ENCODE data around the gene POLA1.

POLA1 gene

DNA sequence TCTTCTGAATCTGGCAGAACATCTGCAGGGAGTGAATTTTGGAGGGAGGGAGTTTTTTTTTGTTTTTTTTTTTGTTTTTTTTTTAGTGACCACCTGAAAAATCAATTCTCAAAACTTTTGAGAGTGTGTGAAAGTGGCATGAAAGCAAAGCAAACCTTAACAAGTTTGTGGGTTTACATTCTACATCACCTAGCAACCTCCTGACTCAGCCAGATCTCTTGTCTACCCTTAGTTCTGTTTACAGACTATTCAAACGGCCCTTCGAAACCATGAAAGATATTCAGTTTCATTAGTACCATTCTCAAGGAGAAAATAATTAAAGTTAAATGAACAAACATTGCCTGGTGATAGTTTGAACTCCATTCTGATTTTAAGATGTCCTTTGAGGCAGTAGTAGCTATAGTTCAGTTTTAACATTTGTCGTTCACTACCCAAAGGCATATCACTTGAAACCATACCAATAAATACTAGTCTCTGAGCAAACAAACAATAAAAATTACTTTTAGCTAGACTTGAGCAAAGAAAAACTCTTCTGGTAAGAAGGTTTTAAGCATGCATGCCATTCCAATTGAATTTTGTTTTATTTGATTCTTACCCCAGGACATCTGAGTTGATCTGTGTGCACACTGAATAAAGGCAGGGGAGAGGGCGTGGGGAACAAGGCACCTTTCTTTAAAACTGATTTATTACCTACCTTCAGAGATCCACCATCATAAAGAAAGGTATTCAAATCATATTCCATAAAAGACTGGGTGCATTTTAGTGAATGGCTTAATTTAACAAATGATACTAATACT, 184.3 kb downstream of the POLA1 start:
- no peak for DNase-seq (ENCODE audit: low spot score)

DNA sequence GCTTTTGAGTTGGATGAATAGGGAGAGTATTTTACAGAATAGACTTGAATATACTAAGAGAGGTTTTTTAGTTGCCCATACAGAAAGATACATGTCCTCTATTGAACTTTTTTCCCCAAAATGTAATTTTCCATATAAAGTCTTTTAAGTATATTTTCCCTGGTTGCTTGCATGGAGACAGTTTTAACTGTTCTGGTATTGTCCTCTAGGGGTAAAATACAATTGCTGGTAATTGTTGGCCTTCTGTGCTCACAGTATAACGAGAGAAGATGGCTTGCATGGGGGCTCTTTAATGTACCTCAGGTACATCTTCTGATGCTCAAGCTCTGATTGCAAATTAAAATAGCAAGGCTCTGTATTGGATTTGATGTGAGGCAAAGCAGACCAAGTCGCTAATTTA, 186.0 kb downstream of the POLA1 start:
- no peak for DNase-seq (ENCODE audit: low spot score)

- no peak for DNase-seq (ENCODE audit: low spot score)
Measured at GRCh38 chrX:24886916-24887315, 193.2 kb downstream of the POLA1 start.

DNA sequence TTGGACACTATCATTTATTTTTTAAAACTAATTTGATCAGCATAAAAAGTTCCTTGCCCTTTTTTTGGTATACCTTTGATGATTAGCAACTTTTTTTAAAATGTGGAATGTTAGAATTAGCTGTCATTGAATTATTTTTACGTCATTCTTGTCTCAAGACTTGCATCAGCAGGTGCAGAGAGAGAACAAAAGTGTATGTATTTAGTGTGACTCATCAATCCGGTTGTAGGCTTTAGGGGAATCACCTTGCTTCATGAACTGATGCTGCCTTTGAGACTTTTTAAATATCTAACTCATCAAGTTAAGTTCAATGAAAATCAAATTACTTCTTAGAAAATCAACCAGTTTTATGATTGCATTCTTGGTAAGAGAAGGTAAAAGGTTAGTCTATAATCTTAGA, 197.0 kb downstream of the POLA1 start:
- no peak for DNase-seq (ENCODE audit: low spot score)

- DNase-seq (ENCODE audit: low spot score): no peak
Measured at GRCh38 chrX:24899391-24899790, 205.7 kb downstream of the POLA1 start.

DNA sequence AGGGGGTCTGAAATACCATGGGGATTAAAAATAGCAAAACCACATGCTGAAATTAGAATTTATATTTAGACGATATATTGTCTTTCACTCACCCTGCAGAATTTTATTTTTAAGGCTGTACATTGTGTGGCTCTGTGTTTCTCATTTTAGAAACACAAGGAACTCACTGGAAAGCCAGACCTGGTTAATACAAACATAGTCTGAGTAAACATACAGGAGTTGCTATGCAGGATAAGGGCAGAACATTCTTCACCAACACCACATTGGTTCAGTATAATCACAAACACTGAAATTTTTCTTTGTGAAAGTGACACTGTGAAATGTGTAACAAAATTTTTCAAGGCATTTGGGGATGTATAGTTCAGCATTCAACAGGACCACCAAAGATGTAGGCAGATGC, 206.5 kb downstream of the POLA1 start:
- no peak for DNase-seq (ENCODE audit: low spot score)

- DNase-seq (ENCODE audit: low spot score): no peak
Measured at GRCh38 chrX:24902806-24903205, 209.1 kb downstream of the POLA1 start.

DNA sequence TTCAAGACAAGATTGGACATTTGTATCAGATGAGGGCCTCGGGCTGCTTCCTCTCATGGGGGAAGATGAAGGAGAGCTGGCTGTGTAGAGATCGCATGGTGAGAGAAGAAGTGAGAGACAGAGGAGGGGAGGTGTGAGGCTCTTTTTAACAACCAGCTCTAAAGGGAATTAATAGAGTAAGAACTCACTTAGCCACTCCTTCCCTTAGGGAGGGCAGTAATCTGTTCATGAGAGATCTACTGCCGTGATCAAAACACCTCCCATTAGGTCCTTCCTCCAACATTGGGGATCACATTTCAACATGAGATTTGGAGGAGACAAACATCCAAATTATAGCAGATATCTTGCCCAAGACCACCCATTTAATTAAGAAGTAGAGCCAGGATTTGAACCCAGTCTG, 225.0 kb downstream of the POLA1 start:
- DNase-seq (ENCODE audit: low spot score): no peak

GRCh38 chrX:24920769-24921168, 227.1 kb downstream of the POLA1 start:
- DNase-seq (ENCODE audit: low spot score): no peak

GRCh38 chrX:24925430-24925829, 231.7 kb downstream of the POLA1 start:
- DNase-seq (ENCODE audit: low spot score): no peak

DNA sequence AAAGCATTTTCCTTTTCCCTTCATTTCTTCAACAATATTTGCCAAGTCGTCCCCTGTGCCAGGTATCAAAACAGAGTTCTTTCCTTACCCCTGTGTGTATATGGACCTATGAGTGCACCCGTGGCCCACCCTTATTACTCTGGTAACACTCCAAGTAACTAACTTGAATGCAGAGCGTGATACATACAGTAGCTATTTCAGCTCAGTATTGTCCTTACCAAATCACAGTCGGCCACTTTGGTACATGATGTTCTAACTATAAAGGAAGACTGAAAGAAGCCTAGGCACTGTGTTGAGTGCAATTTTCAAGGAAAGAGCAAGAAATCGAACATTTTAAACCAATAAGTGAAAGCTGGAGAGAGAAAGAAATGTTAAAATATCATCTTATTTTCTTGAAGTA, 233.7 kb downstream of the POLA1 start:
- no peak for DNase-seq (ENCODE audit: low spot score)

DNA sequence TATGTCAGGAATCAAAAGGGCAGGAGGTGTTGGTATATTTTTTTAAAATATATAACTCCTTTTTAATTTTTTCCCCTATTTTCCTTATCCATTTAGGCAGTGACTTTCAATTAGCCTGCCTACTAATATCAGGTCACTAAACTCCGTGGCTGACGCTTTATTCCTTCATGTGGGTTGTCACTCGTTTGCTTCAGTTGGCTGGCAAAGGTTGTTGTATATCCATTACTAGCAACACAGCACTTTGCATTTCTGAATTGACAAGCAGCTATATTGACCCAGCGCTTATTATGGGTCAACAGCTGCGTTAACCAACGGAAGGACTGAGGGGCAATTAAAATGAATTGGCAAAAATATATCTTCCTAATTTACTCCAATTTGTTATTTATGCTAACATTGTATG, 234.4 kb downstream of the POLA1 start:
- no peak for DNase-seq (ENCODE audit: low spot score)

DNA sequence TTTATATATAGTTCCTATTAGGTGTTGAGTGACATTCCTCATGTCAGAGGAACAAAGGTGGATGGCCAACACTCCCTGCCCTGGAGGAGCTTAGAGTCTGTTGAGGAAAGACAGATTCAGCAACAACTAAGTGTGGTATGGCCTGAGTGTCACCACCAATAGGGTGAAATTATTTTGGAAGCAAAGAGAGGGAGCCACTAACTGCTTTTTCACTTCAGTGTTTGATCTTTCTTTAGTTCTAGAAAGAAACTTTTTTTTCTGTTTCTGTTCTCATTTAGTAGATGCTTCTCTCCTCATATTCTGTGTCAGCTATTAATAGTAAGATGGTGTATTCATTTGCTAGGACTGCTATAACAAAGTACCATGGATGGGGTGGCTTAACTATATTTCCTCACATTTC, 240.6 kb downstream of the POLA1 start:
- no peak for DNase-seq (ENCODE audit: low spot score)

GRCh38 chrX:24945009-24945408, 251.3 kb downstream of the POLA1 start:
- DNase-seq (ENCODE audit: low spot score): no peak

DNA sequence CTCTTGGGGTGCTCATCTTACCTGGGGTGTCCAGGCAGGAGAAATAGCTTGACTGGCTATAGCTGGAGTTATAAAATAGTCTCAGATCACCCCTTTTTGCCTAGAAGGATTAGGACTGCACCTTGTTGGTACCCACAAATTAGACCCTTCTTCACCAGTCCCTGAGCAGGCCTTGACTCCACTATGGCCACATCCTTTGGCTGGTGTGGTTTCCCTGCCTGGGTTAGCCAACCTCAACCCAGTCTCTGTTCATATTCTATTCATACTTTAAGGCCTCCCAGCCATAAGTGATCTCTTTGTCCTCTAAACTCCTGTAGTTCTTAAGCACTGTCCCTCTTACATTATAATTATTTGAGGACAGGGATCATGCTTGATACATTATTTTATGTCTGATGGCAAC, 252.7 kb downstream of the POLA1 start:
- no peak for DNase-seq (ENCODE audit: low spot score)

- no peak for DNase-seq (ENCODE audit: low spot score)
Measured at GRCh38 chrX:24954732-24955131, 261.0 kb downstream of the POLA1 start.

DNA sequence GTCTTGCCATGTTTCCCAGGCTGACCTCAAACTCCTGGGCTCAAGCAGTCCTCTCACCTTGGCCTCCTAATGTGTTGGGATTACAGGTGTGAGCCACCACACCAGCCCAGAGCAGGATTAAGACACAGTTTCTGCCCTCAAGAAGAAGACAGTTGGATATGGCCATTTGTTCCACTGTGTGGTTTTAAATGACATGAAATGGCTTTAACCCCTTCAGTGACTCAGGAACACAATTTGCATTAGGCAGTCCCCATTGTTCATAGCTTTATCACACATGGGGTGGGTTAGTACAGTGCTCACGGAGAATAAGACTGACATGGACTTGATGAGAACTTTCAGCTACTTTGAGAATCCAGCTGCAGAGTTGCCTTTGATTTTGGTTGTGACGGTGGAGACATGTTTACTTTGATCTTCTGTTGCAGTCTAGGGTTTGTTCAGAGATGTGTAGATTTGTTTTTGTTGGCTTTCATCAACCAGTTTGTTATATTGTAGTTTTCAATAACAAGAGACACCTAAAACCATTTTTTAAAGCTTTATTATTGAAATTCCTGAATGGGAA, 261.7 kb downstream of the POLA1 start:
- DNase-seq (ENCODE audit: low spot score): no peak

DNA sequence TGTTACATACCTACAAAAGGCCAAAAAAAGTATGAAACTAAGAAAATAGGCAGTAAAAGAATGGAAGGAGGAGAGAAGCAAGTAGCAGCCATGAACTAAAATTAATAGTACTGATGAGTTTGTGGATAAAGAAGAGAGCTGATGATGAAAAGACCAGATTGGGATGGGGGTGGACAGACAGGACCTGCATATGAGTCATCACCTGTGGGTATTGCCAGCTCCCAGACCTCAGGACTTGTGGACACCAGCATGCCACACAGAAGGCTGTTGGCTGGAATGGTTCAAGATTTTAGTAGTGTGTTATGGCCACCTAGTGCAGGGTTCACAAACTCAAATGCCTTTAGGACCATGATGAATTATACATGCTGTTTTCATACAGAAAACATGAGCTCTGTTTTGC, 263.1 kb downstream of the POLA1 start:
- DNase-seq (ENCODE audit: low spot score): no peak

GRCh38 chrX:24961809-24962208, 268.1 kb downstream of the POLA1 start:
- DNase-seq (ENCODE audit: low spot score): no peak

- DNase-seq (ENCODE audit: low spot score): no peak
Measured at GRCh38 chrX:24963823-24964222, 270.1 kb downstream of the POLA1 start.

DNA sequence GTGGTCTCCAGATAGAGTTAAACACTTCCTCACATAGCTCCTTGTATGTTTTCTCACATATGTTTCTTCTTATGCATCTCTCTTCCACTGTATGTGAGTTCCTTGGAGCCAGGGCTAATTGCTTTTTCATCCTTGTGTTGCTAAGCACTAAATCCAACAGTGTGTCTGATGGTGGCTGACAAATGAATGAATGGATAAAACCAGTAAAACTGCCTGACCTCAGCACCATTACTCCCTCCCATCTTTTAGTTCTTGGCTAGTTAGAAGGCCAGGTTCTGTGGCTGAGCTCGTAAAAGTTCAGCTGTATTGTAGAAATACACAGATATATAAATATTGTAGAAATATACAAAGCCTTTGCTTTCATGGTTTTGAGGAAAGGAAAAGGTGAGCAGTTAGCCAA, 271.7 kb downstream of the POLA1 start:
- DNase-seq (ENCODE audit: low spot score): no peak

- no peak for DNase-seq (ENCODE audit: low spot score)
Measured at GRCh38 chrX:24969812-24970211, 276.1 kb downstream of the POLA1 start.

GRCh38 chrX:24979081-24979480, 285.4 kb downstream of the POLA1 start:
- DNase-seq (ENCODE audit: low spot score): no peak

DNA sequence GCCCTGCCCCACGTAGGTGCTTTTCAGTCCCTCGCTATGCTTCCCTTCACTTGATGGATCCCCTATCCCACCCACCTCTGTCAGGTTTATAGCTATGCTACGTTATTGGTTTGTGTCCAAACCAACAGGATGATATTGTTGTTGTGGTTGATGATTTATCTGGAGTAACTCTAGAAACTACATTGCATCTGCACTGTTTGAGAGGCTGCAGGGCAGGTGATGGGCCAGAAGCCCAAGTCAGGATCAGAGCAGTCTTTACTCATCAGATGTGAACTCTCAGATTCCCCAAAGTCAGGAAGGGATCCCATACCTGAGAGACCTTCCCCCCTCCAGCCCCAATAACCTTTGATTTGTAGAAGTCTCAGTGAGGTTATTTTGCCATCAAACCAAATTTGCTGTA, 287.3 kb downstream of the POLA1 start:
- no peak for DNase-seq (ENCODE audit: low spot score)

Measured in CD4-positive, alpha-beta T cell treated with Interleukin-6 at 100 ng/mL for 8 hours (primary cell).